Esophagus mucosa (tissue), 1 donor: ENCODE results near the gene RNF113B. TPM values are rescaled to one million over a fixed set of nuclear protein-coding genes. Genes with fewer than 3 reads are reported as not detected.

Experiments used
- ATAC-seq: fragments of 200-7000 bp; cut with Tn5 transposase; one replicate; pipeline ENCODE4 v1.9.1; 2020
- total RNA-seq: library from RNA; stranded (reverse); gene quantifications from one replicate; pipeline ENCODE4 v1.2.4, GENCODE V29; 2023
- donor health status: DM: yes; HTN: yes; CAD: no.

RNF113B gene
- not detected for total RNA-seq

GRCh38 chr13:98176777-98177608 is at the start of gene RNF113B:
Gene RNF113B, minus strand, starts transcription at chr13:98177269. Its CDS starts 33 bp downstream, at chr13:98177236.
- no peak for ATAC-seq

GRCh38 chr13:98226496-98226895 is 49.4 kb upstream of the RNF113B start:
- ATAC-seq: no peak

GRCh38 chr13:98225036-98225940 is 48.2 kb upstream of the RNF113B start:
- ATAC-seq: no peak

GRCh38 chr13:98224557-98224956 is 47.5 kb upstream of the RNF113B start:
- ATAC-seq: no peak

GRCh38 chr13:98223741-98224140 is 46.7 kb upstream of the RNF113B start:
- ATAC-seq: no peak

GRCh38 chr13:98222816-98223215 is 45.7 kb upstream of the RNF113B start:
- ATAC-seq: no peak

GRCh38 chr13:98222081-98222554 is 45.0 kb upstream of the RNF113B start:
- ATAC-seq: no peak

- no peak for ATAC-seq
Observed at GRCh38 chr13:98221234-98221633, 44.2 kb upstream of the RNF113B start.

- ATAC-seq: no peak
Observed at GRCh38 chr13:98220271-98220791, 43.3 kb upstream of the RNF113B start.

- no peak for ATAC-seq
Observed at GRCh38 chr13:98219685-98220084, 42.6 kb upstream of the RNF113B start.

GRCh38 chr13:98217597-98217996 is 40.5 kb upstream of the RNF113B start:
- no peak for ATAC-seq

GRCh38 chr13:98216711-98217285 is 39.7 kb upstream of the RNF113B start:
- no peak for ATAC-seq

GRCh38 chr13:98216135-98216565 is 39.1 kb upstream of the RNF113B start:
- ATAC-seq: no peak

- no peak for ATAC-seq
Observed at GRCh38 chr13:98215508-98215907, 38.4 kb upstream of the RNF113B start.

GRCh38 chr13:98214707-98215106 is 37.6 kb upstream of the RNF113B start:
- peak; percentile 93 for ATAC-seq

GRCh38 chr13:98214008-98214643 is 37.1 kb upstream of the RNF113B start:
- ATAC-seq: no peak

GRCh38 chr13:98213354-98213753 is 36.3 kb upstream of the RNF113B start:
- no peak for ATAC-seq

- ATAC-seq: no peak
Observed at GRCh38 chr13:98212763-98213162, 35.7 kb upstream of the RNF113B start.

GRCh38 chr13:98208606-98209005 is 31.5 kb upstream of the RNF113B start:
- ATAC-seq: no peak

- no peak for ATAC-seq
Observed at GRCh38 chr13:98207416-98207815, 30.3 kb upstream of the RNF113B start.

GRCh38 chr13:98206946-98207345 is 29.9 kb upstream of the RNF113B start:
- no peak for ATAC-seq

- ATAC-seq: no peak
Observed at GRCh38 chr13:98204546-98204945, 27.5 kb upstream of the RNF113B start.
